HG03558 (cell line): ENCODE measurements around the gene HNRNPM.
"Not testable (repeated sequence)": the region's sequence is repeated elsewhere in the genome, so short reads cannot be mapped to it uniquely, and the experiment has no call there.

Experiments used
- ATAC-seq: cut with Tn5 transposase; IDR thresholded peaks from one replicate; pipeline ENCODE4 v1.9.1; 2021; ENCODE audit warnings: moderate number of reproducible peaks; ENCODE audit not compliant: unreplicated experiment; ENCODE audit errors: extremely low read depth

The HNRNPM gene

DNA sequence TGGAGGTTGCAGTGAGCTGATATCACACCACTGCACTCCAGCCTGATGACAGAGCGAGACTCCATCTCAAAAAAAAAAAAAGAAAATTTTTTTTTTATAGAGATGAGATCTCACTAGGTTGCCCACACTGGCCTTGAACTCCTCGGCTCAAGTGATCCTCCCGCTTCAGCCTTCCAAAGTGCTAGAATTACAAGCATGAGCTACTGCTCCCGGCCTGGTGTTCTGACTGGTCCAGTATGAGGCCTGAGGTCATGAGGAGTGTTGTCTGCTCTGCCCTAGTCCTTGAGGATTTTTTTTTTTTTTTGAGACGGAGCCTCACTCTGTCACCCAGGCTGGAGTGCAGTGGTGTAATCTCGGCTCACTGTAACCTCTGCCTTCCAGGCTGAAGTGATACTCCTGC lies 19.4 kb upstream of the HNRNPM start:
- not testable (repeated sequence) for ATAC-seq

DNA sequence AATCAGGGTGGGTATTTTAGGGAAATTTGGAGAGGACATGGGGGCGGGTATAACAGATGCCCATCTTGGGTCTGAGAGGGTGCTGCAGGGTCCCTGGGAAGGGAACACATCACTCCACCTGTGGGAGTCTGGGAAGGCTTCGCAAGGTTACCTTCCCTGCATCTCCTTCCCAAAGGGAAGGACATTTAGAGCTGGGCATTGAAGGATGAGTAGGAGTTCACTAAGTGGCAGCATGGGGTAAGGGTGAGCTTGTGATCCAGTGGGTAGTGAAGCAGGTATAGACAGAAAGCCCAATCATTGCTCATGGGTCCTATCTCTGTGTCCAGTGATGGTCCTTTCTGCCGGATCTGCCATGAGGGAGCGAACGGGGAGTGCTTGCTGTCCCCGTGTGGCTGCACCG lies 18.5 kb upstream of the HNRNPM start:
- ATAC-seq = no peak

DNA sequence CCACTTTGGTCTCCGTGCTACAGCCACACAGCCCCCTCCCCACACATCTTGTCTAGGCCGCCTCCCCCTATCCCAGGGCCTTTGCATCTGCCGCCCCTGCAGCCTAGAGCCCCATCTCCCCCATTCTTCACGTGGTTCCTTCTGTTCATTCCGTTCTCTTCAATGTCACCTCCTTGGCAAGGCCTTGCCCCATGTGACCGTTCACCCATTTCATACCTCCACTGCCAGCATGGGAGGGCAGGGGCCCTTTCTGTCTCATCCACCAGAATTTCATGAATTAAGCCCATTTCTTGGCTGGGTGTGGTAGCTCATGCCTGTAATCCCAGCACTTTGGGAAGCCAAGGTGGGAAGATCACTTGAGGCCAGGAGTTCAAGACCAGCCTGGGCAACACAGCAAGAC lies 15.7 kb upstream of the HNRNPM start:
- ATAC-seq = no peak

DNA sequence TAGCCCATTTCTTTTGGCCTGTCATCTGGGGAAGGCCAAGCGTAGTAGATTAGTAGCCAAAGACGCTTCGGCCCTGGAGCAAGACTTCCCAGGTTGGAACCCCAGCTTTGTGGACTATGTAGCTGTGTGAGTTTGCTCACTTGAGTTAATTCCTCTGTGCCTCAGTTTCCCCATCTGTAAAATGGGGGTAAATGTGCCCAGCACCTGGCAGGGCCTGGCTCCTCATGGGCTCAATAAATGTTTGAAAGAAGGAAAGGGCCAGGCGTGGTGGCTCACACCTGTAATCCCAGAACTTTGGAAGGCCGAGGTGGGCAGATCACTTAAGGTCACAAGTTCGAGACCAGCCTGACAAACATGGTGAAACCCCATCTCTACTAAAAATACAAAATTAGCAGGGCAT lies 14.9 kb upstream of the HNRNPM start:
- no peak for ATAC-seq

DNA sequence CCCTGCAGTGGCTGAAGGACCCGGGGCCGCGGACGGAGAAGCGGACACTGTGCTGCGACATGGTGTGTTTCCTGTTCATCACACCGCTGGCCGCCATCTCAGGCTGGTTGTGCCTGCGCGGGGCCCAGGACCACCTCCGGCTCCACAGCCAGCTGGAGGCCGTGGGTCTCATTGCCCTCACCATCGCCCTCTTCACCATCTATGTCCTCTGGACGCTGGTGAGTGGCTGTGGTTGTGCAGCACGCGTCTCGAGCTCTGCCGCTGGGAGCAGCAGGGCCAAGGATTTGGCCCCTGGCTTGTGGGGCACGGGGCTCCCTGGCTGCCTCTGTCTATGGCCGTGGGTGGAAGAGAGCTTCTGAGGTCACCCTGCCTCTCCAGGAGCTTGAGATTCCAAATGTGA lies 14.1 kb upstream of the HNRNPM start:
- no peak for ATAC-seq

DNA sequence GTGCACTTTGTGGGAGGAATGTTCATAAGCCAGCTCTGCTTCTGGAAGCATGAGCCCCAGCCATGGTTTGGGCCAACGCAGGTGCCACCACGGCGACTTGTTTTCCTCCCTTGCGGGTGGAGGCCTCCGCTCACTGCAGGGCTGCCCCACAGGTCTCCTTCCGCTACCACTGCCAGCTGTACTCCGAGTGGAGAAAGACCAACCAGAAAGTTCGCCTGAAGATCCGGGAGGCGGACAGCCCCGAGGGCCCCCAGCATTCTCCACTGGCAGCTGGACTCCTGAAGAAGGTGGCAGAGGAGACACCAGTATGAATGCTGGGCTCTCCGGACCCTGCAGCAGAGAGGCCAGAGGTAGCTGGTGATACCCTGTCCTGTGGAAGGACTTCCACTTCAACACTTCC lies 6.5 kb upstream of the HNRNPM start:
- no peak for ATAC-seq

DNA sequence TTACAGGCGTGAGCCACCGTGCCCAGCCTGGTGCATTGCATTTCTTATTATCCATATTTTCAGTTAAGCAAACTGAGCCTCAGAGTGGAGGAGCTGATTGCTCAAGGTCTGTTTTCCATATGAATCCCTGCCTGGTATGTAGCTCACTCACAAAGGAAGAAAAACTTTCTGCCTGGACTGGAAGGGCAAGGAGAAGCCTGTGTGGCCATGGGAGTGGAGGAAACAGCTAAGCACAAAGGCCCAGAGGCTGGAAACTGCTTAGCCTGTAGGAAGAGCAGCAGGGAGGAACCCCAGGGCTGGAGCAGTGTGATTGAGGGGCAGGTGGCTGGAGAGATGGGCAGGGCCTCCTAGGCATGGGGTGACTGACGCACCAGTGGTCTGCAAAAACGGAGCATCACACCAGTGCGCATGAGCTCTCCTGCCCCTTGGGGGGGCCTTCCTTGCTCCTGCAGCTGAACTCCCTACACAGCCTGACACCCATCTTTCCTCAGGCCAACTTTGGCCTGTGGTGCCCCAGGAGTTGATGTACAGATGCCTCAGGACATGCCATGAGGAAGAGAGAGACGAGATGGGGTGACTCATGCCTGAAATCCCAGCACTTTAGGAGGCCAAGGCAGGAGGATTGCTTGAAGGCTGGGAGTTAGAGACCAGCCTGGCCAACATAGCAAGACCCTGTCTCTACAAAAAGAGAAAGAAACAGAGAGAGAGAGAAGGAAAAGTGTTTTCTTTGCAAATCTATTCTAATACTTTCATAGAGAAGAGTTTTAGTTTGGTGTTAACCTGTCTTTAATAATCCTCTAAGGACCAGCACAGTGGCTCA lies 2.8 kb upstream of the HNRNPM start:
- ATAC-seq = no peak

DNA sequence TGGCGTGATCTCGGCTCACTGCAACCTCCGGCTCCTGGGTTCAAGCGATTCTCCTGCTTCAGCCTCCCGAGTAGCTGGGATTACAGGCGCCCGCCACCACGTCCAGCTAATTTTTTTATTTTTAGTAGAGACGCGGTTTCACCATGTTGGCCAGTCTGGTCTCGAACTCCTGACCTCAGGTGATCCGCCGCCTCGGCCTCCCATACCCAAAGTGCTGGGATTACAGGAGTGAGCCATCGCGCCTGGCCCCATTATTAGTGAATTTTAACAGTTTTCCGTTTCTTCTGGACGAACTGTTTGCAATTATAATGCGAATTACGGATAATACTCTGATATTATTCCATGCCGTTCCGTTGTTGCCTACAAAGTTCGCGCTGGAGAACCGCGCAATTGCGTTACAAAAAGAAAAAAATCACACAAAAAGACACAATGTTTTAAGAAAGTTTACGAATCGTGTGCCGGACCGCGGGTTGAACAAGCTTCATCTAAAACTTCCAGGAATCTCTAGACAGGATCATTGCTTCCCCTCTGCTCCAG lies 567 bp upstream of the HNRNPM start:
- ATAC-seq = not testable (repeated sequence)

DNA sequence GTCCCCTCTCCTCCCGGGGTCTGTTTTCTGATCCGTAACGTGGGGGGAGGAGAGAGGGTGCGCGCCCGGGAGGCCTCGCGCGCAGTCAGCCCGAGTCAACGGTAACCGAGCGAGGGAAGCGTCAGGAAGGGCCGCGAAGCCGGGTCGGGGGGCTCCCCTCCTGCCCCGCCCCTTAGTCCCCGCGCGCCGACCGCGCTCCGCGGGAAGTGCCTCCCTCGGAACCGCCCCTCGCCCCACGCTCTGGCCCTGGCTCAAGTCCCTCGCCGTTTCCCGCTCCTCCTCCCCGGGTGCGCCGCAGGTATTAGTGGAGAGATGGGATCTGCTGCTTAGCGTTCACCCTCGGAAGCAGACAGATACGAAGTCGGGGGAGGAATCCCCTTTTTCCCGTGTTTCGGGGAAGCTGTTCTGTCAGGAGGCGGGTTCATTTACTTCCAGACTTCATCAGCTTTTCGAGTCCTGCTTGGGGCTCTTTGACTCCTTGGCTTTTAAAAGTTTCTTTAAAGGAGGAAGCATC lies 770 bp downstream of the HNRNPM start:
- no peak for ATAC-seq

DNA sequence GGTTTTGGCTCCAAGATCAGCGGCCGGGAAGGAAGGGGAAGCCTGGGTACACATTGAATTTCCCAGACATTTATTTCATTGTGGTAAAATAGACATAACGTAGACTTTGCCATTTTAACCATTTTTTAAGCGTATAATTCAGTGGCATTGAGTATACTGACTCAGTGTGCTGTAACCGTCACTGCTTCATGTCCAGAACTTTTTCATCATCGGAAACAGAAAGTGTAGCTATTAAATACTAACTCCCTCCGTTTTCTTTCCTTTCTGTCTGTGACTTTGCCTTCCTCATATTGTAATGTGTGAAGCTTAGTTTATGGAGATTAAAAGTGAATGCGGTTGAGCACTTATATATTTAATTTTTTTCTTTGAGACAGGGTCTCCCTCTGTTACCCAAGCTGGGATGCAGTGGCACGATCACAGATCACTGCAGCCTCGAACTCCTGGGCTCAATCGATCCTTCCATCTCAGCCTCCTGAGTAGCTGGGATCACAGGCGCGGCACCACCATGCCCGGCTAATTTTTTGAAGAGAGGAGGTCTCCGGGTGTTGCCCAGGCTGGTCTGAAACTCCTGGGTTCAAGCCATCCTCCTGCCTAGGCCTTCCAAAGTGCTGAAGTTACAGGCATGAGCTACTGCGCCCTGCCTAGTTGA lies 1.4 kb downstream of the HNRNPM start:
- no peak for ATAC-seq

DNA sequence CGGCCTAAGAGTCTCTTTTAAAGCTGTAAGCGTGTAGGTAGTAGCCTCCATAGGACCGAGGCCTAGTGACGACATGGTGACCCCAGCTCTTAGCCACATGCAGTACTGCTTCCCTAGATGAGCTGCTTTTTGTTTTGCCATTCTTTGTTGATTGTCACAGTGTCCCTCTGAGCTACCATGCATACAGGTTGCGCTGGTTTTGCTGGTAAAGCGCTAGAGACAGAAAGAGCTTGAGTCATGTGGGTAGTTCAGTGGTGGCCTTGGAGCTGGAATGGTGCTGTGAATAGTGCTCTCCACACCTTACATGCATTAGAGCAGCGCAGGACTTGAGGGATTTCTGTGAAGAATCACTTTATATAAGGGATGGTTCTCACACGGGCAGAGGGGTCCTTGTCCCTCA lies 5.1 kb downstream of the HNRNPM start:
- ATAC-seq = no peak

DNA sequence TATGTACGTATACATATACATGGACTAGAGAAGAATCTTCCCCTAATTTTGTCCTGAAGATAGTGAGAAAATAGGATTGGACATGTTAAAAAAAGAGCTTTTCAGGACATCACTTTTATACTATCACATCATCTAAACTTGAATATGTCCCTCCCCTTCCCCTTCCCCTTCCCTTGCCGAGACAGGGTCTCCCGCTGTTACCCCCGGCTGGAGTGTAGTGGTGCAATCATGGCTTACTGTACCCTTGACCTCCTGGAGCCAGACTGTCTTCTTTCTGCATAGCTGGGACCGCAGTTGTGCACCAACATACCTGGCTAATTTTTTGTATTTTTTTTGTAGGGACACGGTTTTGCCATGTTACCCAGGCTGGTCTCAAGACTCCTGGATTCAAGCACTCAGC lies 6.6 kb downstream of the HNRNPM start:
- ATAC-seq = no peak

DNA sequence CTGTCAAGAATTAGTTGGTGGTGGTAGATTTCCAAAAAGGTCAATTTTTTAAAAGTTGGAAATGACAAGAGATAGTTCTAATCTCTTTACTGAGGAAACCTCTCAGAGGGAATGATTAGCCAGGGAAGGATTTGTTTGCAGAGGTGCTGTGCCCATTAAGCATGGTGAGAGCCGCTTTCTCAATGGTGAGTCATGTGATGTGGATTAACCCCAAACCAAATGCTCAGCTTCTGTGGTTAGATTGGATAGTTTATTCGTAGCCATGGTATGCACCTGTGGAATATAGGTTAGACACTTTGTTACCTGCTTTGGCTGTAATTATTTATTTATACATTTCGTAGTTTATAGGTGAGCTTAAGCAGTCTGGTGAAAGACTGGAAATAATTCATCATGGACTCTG lies 7.1 kb downstream of the HNRNPM start:
- no peak for ATAC-seq

DNA sequence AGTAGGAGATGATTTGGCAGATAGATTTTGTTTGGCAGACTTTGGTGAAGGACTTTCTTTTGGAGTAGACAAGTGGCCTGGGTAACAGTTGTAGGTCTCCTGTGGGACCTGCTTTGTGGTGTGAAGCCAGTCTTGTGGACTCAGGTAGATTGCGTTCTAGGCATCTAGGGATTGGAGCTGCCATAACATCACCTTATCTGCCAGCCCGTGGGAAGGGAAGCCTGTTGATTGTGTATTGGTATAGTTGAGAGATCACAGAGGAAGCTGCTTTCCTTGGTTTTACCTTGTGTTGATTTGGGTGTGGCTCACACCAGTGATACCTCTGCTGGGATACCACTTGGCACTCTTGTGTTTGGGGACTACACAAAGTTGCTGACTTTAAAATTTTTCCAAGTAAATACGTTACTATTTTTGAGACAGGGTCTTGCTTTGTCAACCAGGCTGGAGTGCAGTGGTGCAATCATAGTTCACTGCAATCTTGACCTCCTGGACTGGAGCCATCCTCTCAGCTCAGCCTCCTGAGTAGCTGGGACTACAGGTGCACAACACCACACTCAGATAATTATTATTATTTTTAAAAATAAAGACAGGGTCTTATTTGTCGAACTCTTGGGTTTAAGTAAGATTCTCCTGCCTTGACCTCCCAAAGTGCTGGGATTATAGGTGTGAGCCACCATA lies 7.8 kb downstream of the HNRNPM start:
- no peak for ATAC-seq

DNA sequence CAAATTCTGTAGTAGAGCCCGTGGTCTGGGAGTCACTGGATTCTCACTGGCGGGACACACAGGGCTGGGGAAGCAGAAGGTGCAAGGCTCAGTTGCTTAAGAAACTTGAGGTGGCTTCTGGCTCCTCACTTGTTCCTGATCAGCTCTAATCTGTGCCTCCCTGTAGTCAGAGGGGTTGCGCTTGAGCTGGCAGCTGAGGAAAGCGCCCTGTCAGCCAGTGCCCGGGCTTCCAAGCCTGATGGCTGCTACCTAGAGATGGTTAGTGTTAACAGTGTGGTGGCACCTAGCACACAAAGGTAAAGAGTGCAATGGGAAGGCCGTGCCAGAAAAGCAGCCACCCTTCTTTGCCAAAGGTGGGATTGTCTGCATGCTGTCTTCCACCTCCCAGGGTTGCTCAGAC lies 8.8 kb downstream of the HNRNPM start:
- ATAC-seq = no peak

DNA sequence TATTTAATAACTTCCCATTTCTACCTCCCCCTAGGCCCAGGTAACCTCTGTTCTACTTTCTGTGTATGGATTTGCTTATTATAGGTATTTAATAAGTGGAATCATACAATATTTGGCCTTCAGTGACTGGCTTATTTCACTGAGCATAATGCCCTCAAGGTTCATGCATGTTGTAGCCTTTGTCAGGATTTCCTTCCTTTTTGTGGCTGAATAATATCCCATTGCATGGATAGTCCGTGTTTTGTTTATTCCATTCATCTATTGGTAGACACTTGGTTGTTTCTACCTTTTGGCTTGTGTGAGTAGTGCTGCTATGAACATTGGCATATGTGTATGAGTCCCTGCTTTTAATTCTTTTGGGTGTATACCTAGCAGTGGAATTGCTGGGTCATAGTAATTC lies 9.4 kb downstream of the HNRNPM start:
- ATAC-seq = no peak

DNA sequence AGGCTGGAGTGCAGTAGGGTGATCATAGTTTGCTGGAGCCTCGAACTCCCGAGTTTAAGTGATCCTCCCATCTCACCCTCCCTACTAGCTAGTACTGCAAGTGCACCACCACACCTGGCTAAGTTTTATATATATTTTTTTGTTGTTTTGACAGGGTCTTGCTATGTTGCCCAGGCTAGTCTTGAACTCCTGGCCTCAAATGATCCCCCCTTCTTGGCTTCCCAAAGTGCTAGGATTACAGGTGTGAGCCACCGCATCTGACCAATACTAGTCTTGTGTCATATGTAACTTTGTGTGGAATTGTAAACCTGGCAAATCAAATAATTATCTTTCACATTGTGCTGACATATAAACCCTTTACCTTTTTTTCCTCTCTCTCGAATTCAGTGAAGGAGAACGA lies 10.2 kb downstream of the HNRNPM start:
- no peak for ATAC-seq

DNA sequence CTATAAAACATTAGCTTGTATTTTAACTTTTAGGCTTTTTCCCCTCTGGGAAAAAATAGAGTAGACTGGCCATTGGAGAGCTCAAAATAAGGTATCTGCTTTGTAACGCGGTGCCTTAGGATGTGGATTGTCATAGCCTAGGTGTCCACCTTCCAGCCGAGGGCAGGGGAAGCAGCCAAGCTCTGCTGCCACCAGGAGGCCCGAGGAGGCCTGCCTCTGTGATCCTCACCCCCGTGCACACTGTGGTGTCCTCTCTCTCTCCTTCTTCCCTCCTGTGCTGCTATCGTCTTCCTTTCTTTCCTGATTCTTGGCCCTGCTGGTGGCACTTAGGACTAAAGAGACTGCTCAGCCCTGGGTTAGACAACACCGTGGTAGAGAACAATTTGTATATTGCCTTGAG lies 11.3 kb downstream of the HNRNPM start:
- no peak for ATAC-seq

DNA sequence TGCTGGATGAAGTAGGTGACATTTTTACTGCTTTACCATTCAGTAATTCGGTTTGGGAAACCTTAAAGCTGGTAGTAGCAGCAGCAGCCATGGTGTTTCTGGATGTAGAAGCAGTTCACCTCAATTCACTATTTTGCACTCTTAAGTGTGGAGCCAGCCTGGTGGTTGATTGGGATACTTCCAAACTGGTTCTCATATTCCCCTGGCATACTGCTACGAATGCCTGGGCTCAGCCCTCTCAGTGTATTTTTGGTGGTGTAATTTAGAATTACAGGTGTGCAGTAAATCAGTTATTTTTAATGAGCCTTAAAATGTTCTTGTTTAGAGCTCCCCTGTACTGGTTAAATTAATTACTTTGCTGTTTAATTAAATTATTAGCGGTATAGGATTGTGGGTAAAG lies 12.4 kb downstream of the HNRNPM start:
- ATAC-seq = no peak

DNA sequence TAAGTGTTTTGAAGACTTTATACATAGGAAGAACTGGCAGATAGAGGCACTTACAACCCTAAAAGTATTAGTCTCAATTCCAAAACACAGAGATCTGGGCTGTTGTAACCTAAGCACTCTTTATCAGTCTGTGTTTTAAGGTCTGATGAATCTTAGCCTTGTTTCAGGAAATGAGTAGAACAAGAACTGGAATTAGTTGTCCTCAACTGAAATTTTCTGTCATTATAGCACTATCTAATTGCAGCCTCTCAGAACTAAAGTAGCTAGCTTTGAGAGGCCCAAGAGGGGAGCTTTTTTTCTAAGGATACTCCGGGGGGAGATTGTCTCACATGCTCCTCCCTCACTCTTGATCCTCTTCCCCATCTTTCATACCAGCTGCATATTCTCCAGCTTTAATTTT lies 13.1 kb downstream of the HNRNPM start:
- no peak for ATAC-seq

DNA sequence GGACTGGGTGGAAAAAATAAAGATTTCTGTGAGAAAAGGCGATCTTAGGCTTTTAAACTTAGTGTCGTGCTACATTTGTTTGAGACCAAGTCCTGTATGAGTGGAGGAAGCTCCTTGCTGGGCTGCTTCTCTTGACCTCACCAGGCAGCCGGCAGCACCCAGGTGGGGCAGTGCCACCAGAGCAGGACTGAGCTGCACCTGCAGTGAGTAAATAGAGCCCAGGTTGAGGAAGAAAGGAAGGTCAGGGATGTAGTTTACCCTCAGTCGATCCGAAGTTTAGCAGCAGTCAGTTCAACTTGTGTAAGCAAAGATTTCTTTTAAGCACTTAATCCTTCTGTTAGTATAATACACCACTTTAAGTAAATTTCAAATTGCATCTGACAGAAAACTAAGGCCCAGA lies 13.6 kb downstream of the HNRNPM start:
- ATAC-seq = no peak
